PFSK-1 (cell line): ENCODE measurements around the gene PKN1.

Experiments used
- FOXP2 ChIP-seq: optimal IDR thresholded peaks from 2 replicates; pipeline ENCODE3; 2011; ENCODE audit warnings: borderline replicate concordance, control low read depth, inconsistent platforms; ENCODE audit not compliant: insufficient read depth; ENCODE audit errors: extremely low read length, extremely low read depth
- TAF1 ChIP-seq: IDR thresholded peaks from 2 replicates; pipeline ENCODE4 v1.6.1; 2012; ENCODE audit warnings: low read length, control low read depth, borderline replicate concordance; ENCODE audit not compliant: insufficient read depth

DNA sequence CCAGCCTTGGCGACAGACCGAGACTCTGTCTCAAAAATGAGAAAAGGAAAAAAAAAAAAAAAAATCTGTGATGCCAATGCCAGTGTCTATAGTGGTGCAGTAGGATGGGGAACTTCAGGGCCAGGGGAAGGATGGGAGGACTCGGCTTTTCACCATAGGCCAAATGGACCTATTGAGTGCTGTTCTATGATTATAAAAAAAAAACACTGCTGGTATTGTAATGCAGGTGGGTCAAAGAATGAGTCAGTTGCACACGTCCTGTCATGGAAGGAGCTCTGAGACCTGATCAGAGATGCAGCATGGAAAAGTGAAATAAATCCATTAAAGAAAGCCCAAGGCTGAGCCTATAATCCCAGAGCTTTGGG, 78.1 kb downstream of the PKN1 start:
- TF ChIP-seq FOXP2 = no peak
- TF ChIP-seq TAF1 = no peak
